ENCODE data around the gene TIAM2. TPM values are rescaled to one million over a fixed set of nuclear protein-coding genes. Genes with fewer than 3 reads are reported as not detected.

TIAM2 gene
- total RNA-seq, 1 donor, result 8.9 TPM

DNA sequence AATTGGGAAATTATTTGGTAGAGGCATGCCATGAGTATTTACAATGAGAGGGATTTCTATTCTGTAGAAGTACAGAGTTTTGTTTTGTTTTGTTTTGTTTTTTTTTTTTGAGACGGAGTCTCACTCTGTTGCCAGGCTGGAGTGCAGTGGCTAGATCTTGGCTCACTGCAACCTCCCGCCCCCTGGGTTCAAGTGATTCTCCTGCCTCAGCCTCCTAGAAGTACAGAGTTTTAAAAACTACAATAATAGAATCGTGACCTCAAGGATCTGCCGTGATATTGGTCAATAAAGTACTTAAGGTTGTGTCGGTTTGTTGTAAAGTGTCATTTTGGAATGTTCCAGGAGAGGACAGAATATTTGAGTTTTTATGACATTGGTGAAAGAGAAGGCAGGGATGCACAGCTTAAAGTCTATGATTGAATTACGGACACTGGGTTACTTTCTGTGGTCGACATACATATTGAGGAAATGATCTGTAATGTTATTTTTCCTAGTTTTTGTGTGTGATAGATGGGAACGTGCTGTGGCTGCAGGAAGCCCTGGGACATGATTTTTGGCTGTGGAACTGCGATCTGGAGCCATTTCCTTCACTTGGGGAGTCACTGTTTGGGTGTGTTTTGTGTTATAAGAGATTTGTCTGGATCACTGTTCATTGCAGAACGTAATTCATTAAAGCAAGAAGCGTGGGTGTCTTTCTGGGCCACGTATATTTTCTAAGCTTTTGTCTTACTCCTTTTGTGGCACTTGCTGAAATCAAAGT is 59.6 kb downstream of the TIAM2 start:
- TF ChIP-seq, protein P1, sequence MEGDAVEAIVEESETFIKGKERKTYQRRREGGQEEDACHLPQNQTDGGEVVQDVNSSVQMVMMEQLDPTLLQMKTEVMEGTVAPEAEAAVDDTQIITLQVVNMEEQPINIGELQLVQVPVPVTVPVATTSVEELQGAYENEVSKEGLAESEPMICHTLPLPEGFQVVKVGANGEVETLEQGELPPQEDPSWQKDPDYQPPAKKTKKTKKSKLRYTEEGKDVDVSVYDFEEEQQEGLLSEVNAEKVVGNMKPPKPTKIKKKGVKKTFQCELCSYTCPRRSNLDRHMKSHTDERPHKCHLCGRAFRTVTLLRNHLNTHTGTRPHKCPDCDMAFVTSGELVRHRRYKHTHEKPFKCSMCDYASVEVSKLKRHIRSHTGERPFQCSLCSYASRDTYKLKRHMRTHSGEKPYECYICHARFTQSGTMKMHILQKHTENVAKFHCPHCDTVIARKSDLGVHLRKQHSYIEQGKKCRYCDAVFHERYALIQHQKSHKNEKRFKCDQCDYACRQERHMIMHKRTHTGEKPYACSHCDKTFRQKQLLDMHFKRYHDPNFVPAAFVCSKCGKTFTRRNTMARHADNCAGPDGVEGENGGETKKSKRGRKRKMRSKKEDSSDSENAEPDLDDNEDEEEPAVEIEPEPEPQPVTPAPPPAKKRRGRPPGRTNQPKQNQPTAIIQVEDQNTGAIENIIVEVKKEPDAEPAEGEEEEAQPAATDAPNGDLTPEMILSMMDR (IDR thresholded peaks at IDR 0.05; ENCODE audit: insufficient read depth, low read length), result no peak
- DNase-seq (ENCODE audit: low read depth), result peak; percentile 19
- H3K4me3 ChIP-seq (ENCODE audit: low read depth, low read length), result no peak overlapping the region

DNA sequence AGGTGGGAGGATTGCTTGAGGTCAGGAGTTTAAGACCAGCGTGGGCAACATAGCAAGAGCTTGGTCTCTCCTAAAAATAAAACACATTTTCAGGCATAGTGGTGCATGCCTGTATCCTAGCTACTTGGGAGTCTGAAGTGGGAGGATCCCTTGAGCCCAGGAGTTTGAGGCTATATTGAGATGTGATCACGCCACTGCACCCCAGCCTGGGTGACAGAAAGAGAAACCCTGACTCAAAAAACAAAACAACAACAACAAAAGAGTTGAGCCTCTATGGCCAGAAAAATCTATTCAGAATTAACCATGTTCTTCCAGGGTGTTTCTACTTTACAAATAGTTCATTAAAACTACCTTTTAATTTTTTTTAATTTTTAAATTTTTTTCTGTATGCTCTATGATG is 60.6 kb downstream of the TIAM2 start:
- H3K4me3 ChIP-seq (ENCODE audit: low read depth, low read length), result no peak overlapping the region
- DNase-seq (ENCODE audit: low read depth), result no peak
- TF ChIP-seq, protein P1 (IDR thresholded peaks at IDR 0.05; ENCODE audit: insufficient read depth, low read length), result no peak

DNA sequence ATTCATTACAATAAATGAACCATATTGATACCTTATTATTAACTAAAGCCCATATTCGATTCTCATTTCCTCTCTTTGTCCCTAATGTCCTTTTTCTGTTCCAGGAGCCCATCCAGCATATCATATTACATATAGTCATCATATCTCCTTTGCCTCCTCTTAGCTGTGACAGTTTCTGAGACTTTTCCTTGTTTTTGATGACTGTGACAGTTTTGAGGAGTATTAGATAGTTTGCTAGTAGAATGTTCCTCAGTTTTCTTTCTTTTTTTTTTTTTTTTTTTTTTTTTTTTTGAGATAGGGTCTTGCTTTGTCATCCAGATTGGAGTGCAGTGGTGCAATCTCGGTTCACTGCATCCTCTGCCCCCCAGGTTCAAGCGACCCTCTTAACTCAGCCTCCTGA is 61.6 kb downstream of the TIAM2 start:
- DNase-seq (ENCODE audit: low read depth), result no peak
- TF ChIP-seq, protein P1 (IDR thresholded peaks at IDR 0.05; ENCODE audit: insufficient read depth, low read length), result no peak
- no peak overlapping the region for H3K4me3 ChIP-seq (ENCODE audit: low read depth, low read length)

DNA sequence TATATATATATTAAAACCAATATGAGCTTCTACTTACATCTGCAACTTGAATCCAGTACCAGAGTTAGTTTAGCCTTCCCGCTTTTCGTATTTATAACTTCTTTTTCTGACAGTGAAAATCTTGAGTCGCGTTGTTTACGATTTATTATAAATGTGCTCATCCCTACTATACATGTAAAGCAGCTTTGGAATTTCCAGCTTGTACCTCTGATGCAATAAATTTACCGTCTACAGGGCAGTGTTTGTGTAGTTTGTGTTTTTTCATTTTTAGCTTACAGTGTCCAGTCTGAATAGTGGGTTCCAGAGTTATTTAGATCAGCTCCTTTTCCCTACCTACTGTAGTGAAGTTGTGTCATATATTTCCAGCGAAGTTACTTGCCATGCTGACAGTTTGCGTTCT is 66.3 kb downstream of the TIAM2 start:
- no peak for DNase-seq (ENCODE audit: low read depth)
- TF ChIP-seq, protein P1 (IDR thresholded peaks at IDR 0.05; ENCODE audit: insufficient read depth, low read length), result no peak
- H3K4me3 ChIP-seq (ENCODE audit: low read depth, low read length), result no peak overlapping the region

DNA sequence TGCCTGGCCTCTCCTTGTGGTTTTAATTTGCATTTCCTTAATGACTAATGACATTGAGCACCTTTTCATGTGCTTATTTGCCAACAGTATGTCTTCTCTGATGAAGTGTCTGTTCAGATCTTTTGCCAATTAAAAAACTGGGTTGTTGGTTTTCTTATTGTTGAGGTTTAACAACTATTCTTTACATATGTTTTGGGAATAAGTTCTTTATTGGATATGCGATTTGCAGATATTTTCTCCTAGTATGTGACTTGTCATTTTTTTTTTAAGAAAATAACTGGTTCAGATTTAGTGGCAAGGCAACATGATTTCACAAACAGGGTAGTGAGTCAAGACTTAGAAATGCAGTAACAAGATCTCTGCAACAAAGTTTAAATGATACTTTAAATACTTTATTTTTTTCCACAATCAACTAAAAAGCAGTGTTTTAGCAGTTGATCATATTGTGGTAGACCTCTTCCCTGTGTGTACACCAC is 67.8 kb downstream of the TIAM2 start:
- DNase-seq (ENCODE audit: low read depth), result peak; percentile 92
- H3K4me3 ChIP-seq (ENCODE audit: low read depth, low read length), result no peak overlapping the region
- TF ChIP-seq, protein P1 (IDR thresholded peaks at IDR 0.05; ENCODE audit: insufficient read depth, low read length), result no peak

DNA sequence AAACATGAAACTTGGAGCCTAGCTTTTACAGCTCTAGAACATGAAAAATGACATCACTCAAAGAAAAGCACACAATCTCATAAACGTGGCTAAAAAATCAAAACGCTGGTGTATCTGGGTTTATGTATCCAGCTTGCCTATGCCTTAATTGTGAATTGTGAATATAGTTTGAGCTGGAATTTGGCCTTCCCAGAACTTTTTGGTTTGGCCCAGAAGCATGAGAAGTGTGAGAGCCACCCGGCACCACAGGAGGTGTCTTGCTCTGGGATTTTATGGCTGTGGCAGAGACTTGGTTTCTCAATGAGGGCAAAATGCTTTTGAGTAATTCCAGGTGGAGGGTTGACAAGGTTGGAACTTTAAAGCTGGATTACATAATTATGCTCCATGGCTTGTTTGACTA is 69.2 kb downstream of the TIAM2 start:
- H3K4me3 ChIP-seq (ENCODE audit: low read depth, low read length), result no peak overlapping the region
- TF ChIP-seq, protein P1 (IDR thresholded peaks at IDR 0.05; ENCODE audit: insufficient read depth, low read length), result no peak
- DNase-seq (ENCODE audit: low read depth), result no peak
